NOMO-1 (cell line): ENCODE results near the gene GPR65.
"Not testable (repeated sequence)": the region's sequence is repeated elsewhere in the genome, so short reads cannot be mapped to it uniquely, and the experiment has no call there.

Experiments used
- DNase-seq, 2 experiments: peaks; one replicate each; lab custom pipeline; 2025; ENCODE audit not compliant: unreplicated experiment in 2 of 2; lab: John Stamatoyannopoulos, UW

GPR65 gene

DNA sequence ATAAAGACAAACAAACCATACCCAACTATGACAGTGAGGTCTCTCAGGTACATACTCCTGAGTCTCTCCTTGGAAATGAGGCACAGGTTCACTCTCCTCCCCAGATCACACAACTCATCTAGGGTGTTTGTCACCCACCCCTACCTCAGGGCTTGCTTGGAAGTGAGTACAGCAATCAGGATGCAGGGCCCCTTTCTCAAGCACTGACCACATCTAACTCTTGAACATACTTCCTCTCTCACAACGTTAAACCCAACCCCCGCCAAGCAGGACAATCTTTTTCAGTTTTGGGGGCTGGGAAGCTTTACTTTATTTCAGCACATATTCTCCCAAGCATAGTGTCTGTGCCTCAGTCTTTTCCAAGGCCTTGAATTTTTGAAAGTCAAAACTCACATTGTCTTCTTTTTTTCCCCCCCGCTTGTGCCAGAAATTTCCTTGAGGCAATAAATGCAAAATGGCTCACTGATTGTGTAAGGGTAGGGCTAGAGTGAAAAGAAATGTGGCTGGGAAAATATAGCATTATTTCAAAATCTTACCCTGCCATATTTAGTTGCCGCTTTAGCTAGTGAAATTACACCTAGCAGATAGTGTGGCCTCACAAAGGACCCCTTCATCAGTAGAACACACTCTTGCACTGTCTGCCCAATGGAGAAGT, 2.4 kb upstream of the GPR65 start:
- peak; percentile 87 to 91 for DNase-seq

- peak in 1 of 2 experiments; percentile 15 for DNase-seq
These were observed 1.5 kb upstream of the GPR65 start for GRCh38 chr14:88003425-88003824.

DNA sequence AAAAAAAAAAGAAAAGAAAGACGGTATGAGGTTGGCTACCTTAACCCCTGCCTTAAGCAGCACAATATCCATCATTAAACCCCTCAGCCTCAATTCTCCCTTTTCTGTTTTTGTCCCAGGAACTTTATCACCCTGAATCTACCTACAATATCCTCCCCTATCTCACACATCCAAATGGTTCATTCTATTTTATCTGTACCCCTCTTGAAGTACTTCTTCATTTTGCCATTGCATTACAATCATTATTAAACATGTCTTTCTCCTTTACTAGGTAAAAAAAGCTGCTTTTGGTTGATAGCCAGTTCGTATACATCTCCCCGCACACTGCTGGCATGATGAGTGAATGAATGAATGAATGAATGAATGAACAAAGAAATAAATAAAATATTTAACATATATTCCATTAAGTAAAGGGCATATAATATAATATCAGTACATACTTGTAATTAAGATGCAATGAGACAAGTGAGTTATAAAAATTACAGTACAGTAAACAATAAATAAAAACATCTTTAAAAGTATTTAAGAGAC, 364 bp upstream of the GPR65 start:
- peak in 1 of 2 experiments; percentile 56 for DNase-seq

GRCh38 chr14:88005978-88006851, 1.3 kb downstream of the GPR65 start:
- DNase-seq: peak; percentile 78 to 92

GRCh38 chr14:88007608-88008007, 2.7 kb downstream of the GPR65 start:
- no peak for DNase-seq

GRCh38 chr14:88008039-88008742, 3.3 kb downstream of the GPR65 start:
- no peak for DNase-seq

GRCh38 chr14:88009486-88009885, 4.6 kb downstream of the GPR65 start:
- no peak for DNase-seq

- no peak for DNase-seq
These were observed 5.4 kb downstream of the GPR65 start for GRCh38 chr14:88010331-88010730.

DNA sequence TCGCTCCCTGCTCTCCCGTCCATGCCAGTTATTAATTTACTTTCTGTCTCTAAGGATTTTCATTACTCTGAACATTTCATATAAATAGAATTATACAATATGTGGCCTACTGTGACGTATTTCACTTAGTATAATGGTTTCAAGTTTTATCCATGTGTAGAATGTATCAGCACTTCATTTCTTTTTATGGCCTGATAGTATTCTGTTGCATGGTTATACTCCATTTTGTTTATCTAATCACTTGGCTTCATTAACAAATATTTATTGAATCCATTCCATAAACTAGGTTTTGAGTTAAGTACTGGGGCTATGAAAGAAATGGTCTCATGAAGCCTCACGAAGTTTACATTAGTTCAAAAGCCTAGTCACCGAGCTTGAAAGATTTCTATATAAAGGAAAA, 7.6 kb downstream of the GPR65 start:
- no peak for DNase-seq

DNA sequence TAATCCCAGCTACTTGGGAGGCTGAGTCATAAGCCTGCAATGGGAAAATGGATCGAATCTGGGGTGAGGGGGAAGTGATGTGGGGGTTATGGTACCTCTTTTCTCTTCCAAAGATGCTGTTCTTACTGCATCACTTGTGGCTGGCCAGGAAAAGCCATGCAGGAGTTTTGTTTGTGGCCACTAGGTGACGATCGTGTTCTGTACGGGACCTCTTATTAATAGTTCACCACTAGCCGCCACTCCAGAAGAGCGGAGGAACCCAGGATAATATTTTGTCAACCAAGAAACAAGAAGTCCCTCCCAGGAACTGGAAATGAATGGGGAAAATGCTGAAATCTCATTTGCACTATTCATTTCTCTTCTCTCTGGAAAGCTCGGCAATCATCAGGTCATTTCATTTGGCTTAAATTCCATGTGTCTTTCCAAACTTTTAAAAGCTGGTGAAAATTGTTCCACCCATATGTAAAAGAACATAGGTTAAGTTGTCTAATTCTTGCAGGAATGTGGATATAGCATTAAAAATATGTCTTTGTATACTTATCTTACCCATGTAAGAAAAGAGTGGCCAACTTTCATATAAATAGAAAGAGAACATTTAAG, 8.9 kb downstream of the GPR65 start:
- DNase-seq: peak; percentile 46 to 78

GRCh38 chr14:88016768-88017167, 11.8 kb downstream of the GPR65 start:
- DNase-seq: no peak

GRCh38 chr14:88017535-88017934, 12.6 kb downstream of the GPR65 start:
- no peak for DNase-seq

DNA sequence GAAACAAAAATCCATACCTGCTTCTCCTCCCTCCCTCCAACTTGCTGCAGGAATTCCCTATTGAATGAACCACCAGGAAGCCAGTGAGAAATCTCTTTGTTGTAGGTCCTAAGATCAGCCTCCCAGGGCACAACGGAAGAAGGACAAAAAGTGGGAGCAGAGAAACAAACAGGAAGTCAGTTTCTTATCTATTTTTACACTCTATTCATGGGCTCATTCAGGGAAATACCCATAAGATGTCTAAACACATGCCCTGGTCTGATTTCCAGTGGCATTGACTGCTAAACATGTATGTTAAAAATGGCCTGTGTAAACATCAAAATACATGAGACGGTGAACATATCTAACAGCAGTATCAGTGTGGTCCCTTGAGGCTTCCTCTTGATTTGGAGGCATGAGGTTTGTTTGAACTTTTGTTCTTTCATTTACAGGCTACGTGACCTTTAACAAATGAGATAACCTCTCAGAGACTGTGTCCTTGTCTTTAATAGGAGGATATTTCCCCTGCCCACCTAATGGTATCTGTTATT, 18.8 kb downstream of the GPR65 start:
- no peak for DNase-seq

DNA sequence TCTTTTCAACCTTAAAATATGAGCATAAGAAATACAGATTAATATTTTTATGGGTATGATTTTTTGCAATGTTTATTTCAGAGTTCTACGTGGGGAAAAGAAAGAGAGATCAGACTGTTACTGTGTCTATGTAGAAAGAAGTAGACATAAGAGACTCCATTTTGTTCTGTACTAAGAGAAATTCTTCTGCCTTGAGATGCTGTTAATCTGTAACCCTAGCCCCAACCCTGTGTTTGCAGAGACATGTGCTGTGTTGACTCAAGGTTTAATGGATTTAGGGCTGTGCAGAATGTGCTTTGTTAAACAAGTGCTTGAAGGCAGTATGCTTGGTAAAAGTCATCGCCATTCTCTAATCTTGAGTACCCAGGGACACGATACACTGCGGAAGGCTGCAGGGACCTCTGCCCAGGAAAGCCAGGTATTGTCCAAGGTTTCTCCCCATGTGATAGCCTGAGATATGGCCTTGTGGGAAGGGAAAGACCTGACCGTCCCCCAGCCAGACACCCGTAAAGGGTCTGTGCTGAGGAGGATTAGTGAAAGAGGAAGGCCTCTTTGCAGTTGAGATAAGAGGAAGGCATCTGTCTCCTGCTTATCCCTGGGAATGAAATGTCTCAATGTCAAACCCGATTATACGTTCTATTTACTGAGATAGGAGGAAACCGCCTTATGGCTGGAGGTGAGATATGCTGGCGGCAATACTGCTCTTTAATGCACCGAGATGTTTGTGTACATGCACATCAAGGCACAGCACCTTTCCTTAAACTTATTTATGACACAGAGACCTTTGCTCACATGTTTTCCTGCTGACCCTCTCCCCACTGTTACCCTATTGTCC, 19.5 kb downstream of the GPR65 start:
- DNase-seq: not testable (repeated sequence)

- DNase-seq: no peak
These were observed 20.4 kb downstream of the GPR65 start for GRCh38 chr14:88025313-88025712.

DNA sequence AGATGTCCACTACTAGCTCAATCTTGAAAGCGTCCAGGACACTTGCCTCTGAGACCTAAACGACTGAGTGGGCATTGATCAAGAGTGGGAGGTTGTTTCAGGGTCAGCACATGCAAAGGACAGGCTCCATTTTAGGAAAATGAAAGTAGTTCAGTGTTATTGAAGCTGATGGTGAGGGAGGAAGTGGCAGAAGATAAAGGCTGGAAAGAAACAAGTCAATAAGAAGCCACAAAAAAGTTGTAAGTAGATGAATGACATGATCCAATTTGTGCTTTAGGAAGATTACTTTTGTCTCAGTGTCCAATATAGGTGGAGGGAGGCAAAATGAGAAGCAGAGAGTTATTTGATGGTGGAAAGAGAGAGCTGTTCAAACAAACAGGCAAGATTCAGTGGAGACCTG, 22.0 kb downstream of the GPR65 start:
- DNase-seq: no peak

- no peak for DNase-seq
These were observed 24.6 kb downstream of the GPR65 start for GRCh38 chr14:88029500-88029899.

DNA sequence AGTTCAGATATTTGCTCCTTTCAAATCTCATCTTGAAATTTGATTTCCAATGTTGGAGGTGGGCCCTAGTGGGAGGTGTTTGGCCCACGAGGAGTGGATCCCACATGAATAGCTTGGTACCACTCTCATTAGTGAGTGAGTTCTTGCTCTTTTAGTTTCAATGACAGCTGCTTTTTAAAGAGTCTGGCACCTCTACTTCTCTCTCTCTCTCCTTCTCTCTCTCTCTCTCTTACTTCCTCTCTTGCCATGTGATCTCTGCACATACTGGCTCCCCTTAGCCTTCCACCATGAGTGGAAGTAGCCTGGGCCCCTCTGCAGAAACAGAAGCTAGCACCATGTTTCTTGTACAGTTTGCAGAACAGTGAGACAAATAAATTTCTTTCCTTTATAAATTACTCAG, 25.1 kb downstream of the GPR65 start:
- DNase-seq: peak; percentile 51 to 70

GRCh38 chr14:88030892-88031291, 26.0 kb downstream of the GPR65 start:
- DNase-seq: no peak

- DNase-seq: no peak
These were observed 27.4 kb downstream of the GPR65 start for GRCh38 chr14:88032373-88032772.
